SIG-M5 treated with dmso at 0.1 percent for 504 hours (cell line): ENCODE results near the gene CNN3.

Experiments
- DNase-seq: peaks from one replicate; lab custom pipeline; 2025; ENCODE audit not compliant: unreplicated experiment; lab: John Stamatoyannopoulos, UW

CNN3 gene

GRCh38 chr1:94925004-94925403 is 1.9 kb downstream of the CNN3 start:
- DNase-seq, result no peak

GRCh38 chr1:94922761-94923331 is 4.1 kb downstream of the CNN3 start:
- no peak for DNase-seq

GRCh38 chr1:94921977-94922376 is 4.9 kb downstream of the CNN3 start:
- no peak for DNase-seq

GRCh38 chr1:94920061-94920460 is 6.8 kb downstream of the CNN3 start:
- DNase-seq, result no peak

- no peak for DNase-seq
These were observed 7.5 kb downstream of the CNN3 start for GRCh38 chr1:94919241-94920030.

GRCh38 chr1:94917251-94917650 is 9.7 kb downstream of the CNN3 start:
- no peak for DNase-seq

GRCh38 chr1:94912263-94913184 is 14.4 kb downstream of the CNN3 start:
- DNase-seq, result no peak

GRCh38 chr1:94909486-94909885 is 17.4 kb downstream of the CNN3 start:
- no peak for DNase-seq

GRCh38 chr1:94908965-94909364 is 17.9 kb downstream of the CNN3 start:
- DNase-seq, result no peak

- no peak for DNase-seq
These were observed 18.7 kb downstream of the CNN3 start for GRCh38 chr1:94908190-94908589.

- DNase-seq, result no peak
These were observed 19.8 kb downstream of the CNN3 start for GRCh38 chr1:94907136-94907535.

GRCh38 chr1:94906382-94906781 is 20.5 kb downstream of the CNN3 start:
- no peak for DNase-seq

GRCh38 chr1:94905207-94905606 is 21.7 kb downstream of the CNN3 start:
- no peak for DNase-seq

- DNase-seq, result no peak
These were observed 23.5 kb downstream of the CNN3 start for GRCh38 chr1:94903280-94904009.

- DNase-seq, result no peak
These were observed 25.1 kb downstream of the CNN3 start for GRCh38 chr1:94901841-94902240.

- DNase-seq, result no peak
These were observed 27.2 kb downstream of the CNN3 start for GRCh38 chr1:94899756-94900155.

GRCh38 chr1:94898491-94899385 is 28.2 kb downstream of the CNN3 start:
- DNase-seq, result no peak

GRCh38 chr1:94895518-94895917 is 31.4 kb downstream of the CNN3 start:
- DNase-seq, result no peak

- no peak for DNase-seq
These were observed 32.3 kb downstream of the CNN3 start for GRCh38 chr1:94894630-94895029.

- no peak for DNase-seq
These were observed 34.2 kb downstream of the CNN3 start for GRCh38 chr1:94892604-94893254.
